A673 (cell line): ENCODE data around the gene HAUS6. TPM values are rescaled to one million over a fixed set of nuclear protein-coding genes. Genes with fewer than 3 reads are reported as not detected.

Experiments used
- BruUV-seq: library from RNA; stranded (reverse); fragments of 400-500 nt; replicated peaks from 2 replicates; lab custom pipeline; 2021; lab: Mats Ljungman, UMichigan
- CTCF ChIA-PET: fragments of 300-600 bp; sonication (Branson Sonifier 250); formaldehyde crosslinking; loops from one replicate; lab custom pipeline; 2022; ENCODE audit warnings: antibody characterized with exemption; lab: Charles Lee
- POLR2A ChIA-PET: fragments of 300-600 bp; sonication (Branson Sonifier 250); formaldehyde crosslinking; loops from one replicate; lab custom pipeline; 2022; ENCODE audit warnings: antibody characterized with exemption; ENCODE audit not compliant: low non-redundant PET; lab: Charles Lee
- DNase-seq: peaks from one replicate; pipeline ENCODE4 v3.0.0-alpha.2; 2015; ENCODE audit warnings: low spot score
- H3K27ac ChIP-seq: fragments of 200-600 bp; sonication (generic); 2 replicates; pipeline ENCODE4 v1.5.1; 2016; ENCODE audit warnings: mixed run types, low read depth, mild to moderate bottlenecking, mixed read lengths, antibody characterized with exemption, low read length; ENCODE audit not compliant: poor library complexity, severe bottlenecking
- H3K27me3 ChIP-seq: fragments of 200-600 bp; sonication (generic); replicated peaks from 2 replicates; pipeline ENCODE4 v1.6.1; 2017; ENCODE audit warnings: mixed run types, low read depth, mild to moderate bottlenecking, mixed read lengths, antibody characterized with exemption, low read length; ENCODE audit not compliant: insufficient read depth, poor library complexity
- H3K36me3 ChIP-seq: fragments of 200-600 bp; sonication (generic); 2 replicates; pipeline ENCODE4 v1.6.1; 2016; ENCODE audit warnings: mixed run types, mild to moderate bottlenecking, mixed read lengths, antibody characterized with exemption, low read length; ENCODE audit not compliant: insufficient read depth, poor library complexity, severe bottlenecking
- H3K4me1 ChIP-seq: fragments of 200-600 bp; sonication (generic); 2 replicates; pipeline ENCODE4 v1.6.1; 2017; ENCODE audit warnings: mixed run types, mild to moderate bottlenecking, mixed read lengths, antibody characterized with exemption, low read length; ENCODE audit not compliant: insufficient read depth, poor library complexity, severe bottlenecking
- H3K4me3 ChIP-seq: fragments of 200-600 bp; sonication (generic); 2 replicates; pipeline ENCODE4 v1.5.1; 2016; ENCODE audit warnings: low read depth, mixed run types, mild to moderate bottlenecking, mixed read lengths, low read length; ENCODE audit not compliant: poor library complexity, severe bottlenecking
- H3K9me3 ChIP-seq: fragments of 200-600 bp; sonication (generic); 2 replicates; pipeline ENCODE4 v1.6.1; 2016; ENCODE audit warnings: mixed run types, low read depth, mild to moderate bottlenecking, mixed read lengths, antibody characterized with exemption, low read length; ENCODE audit not compliant: poor library complexity, severe bottlenecking
- CTCF ChIP-seq: fragments of 300-800, 200-600 bp; sonication (generic); conservative IDR thresholded peaks from 2 replicates; pipeline ENCODE4 v1.5.1; 2017; ENCODE audit warnings: low read depth, mild to moderate bottlenecking, antibody characterized with exemption, low read length, moderate library complexity, mixed read lengths
- EZH2 ChIP-seq: fragments of 200-600 bp; sonication (generic); IDR thresholded peaks from 2 replicates; pipeline ENCODE4 v1.6.1; 2017; ENCODE audit warnings: borderline replicate concordance, low read depth, mild to moderate bottlenecking, mixed read lengths, antibody characterized with exemption, low read length; ENCODE audit not compliant: poor library complexity, severe bottlenecking
- intact Hi-C: fragments of 100-400 bp; cut with micrococcal nuclease; formaldehyde crosslinking; loops from one replicate; pipeline ENCODE4 v1.10.0; 2022; ENCODE audit not compliant: unreplicated experiment
- total RNA-seq: library from RNA; stranded (reverse); gene quantifications from 2 replicates; pipeline ENCODE4 v1.2.3, GENCODE V29; 2021

The HAUS6 gene
- total RNA-seq, 1 experiment from 2014 or later, result 26.1 TPM

DNA sequence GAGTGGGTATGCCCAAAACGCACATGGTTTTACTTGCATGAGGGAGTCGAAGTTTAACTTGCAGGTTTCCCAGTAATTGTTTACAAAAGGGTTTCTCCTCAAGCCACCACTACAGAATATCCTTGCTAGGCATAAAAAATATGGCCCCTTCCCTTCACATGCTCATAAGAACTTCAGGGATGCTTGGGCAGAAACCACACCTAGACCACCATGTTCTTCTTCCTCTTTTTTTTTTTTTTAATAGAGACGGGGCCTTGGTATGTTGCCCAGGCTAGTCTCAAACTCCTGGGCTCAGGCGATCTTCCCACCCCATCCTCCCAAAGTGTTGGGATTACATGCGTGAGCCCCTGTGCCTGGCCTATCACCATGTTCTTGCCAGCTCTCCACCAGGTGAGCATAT lies 43.2 kb upstream of the HAUS6 start:
- POLR2A ChIA-PET, result no interaction called here

GRCh38 chr9:19140259-19140658 lies 37.6 kb upstream of the HAUS6 start:
- Histone ChIP-seq H3K27me3 (no peaks in the 10 kb centered on the region), H3K27ac (no peak overlapping the region), H3K9me3 (no peaks in the 10 kb centered on the region), H3K4me1 (no peaks in the 10 kb centered on the region), H3K4me3 (no peak overlapping the region), H3K36me3 (no peaks in the 10 kb centered on the region)
- ChIA-PET CTCF (no interaction called here), POLR2A (no interaction called here)
- BruUV-seq, result no TSS peak
- TF ChIP-seq CTCF, result no peak
- TF ChIP-seq EZH2, result no peak
- intact Hi-C loops, result no loop called here
- DNase-seq, result no peak

More for the DNA sequence above, 43.2 kb upstream of the HAUS6 start:
- CTCF ChIA-PET, result no interaction called here
- BruUV-seq, result no TSS peak
- H3K36me3 ChIP-seq, result no peaks in the 10 kb centered on the region
- no peak for TF ChIP-seq CTCF
- H3K27ac ChIP-seq, result no peak overlapping the region
- H3K9me3 ChIP-seq, result no peaks in the 10 kb centered on the region
- intact Hi-C loops, result no loop called here
- H3K27me3 ChIP-seq, result no peaks in the 10 kb centered on the region
- H3K4me1 ChIP-seq, result no peaks in the 10 kb centered on the region
- no peak overlapping the region for H3K4me3 ChIP-seq
- DNase-seq, result no peak

DNA sequence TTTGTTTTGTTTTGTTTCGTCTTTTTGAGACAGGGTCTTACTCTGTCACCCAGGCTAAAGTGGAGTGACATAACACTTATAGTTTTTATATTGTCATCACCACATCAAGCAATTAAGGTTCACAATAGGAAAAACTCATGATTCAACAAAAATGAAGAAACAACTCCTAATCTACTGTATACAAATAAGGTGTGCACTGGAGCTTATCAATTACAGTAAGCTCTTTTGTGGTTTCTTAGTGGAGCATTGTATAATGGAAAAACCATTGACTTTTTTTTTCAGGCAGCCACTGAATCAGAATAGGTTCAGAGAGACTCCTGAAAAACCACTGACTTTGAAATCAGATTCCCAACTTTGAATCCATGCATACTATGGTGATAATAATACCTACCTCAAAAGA lies 35.4 kb upstream of the HAUS6 start:
- intact Hi-C loops, result no loop called here
- BruUV-seq, result no TSS peak
- H3K36me3 ChIP-seq, result no peaks in the 10 kb centered on the region
- H3K4me1 ChIP-seq, result no peaks in the 10 kb centered on the region
- no peaks in the 10 kb centered on the region for H3K9me3 ChIP-seq
- DNase-seq, result no peak
- no peak overlapping the region for H3K4me3 ChIP-seq
- TF ChIP-seq EZH2, result no peak
- no peak for TF ChIP-seq CTCF
- CTCF ChIA-PET, result interaction anchor here (0.8 kb wide), 1 partner anchor 24 kb away, joined by 7 read pairs; no protein-coding TSS in a partner anchor
- H3K27ac ChIP-seq, result no peak overlapping the region
- H3K27me3 ChIP-seq, result no peaks in the 10 kb centered on the region
- POLR2A ChIA-PET, result no interaction called here
